ENCODE measurements around the gene MUCL3. TPM values are rescaled to one million over a fixed set of nuclear protein-coding genes. Genes with fewer than 3 reads are reported as not detected.

Gene MUCL3
- total and polyA plus RNA-seq, 10 of the 15 experiments (the other 5 are each of a cell fraction or from before 2014, with no cell fraction given) = 0.03 to 1.4 (median 0.61) TPM

GRCh38 chr6:30893001-30893591, 47.7 kb upstream of the MUCL3 start:
- Histone ChIP-seq H3K79me2 (ENCODE audit: control insufficient read depth, insufficient read depth, low read length) (no peaks in the 10 kb centered on the region), H3K27ac (ENCODE audit: control insufficient read depth, insufficient read depth) (no peak overlapping the region), H3K9me3 (replicated peaks; ENCODE audit: control insufficient read depth, insufficient read depth, low read length) (no peaks in the 10 kb centered on the region), H3K4me2 (ENCODE audit: control insufficient read depth, insufficient read depth) (no peak overlapping the region), H4K20me1 (ENCODE audit: control insufficient read depth, insufficient read depth) (no peaks in the 10 kb centered on the region), H2AFZ (ENCODE audit: control insufficient read depth, low read depth, low read length) (no peak overlapping the region), H3K9ac (ENCODE audit: control insufficient read depth, insufficient read depth, low read length) (no peak overlapping the region), H3K36me3 (ENCODE audit: control insufficient read depth in 2 of 2, insufficient read depth in 2 of 2, low read length in 1 of 2) (peaks cover 4 to 7% of the 10 kb centered on the region in 2 experiments; a peak in 3 of 4 replicates), H3K27me3 (replicated peaks in 1 of 2; ENCODE audit: control insufficient read depth in 2 of 2, insufficient read depth in 2 of 2, low read length in 1 of 2) (no peaks in the 10 kb centered on the region), H3K4me1 (ENCODE audit: control insufficient read depth, insufficient read depth, low read length) (no peaks in the 10 kb centered on the region), H3K4me3 (no peak overlapping the region)
- DNase-seq (ENCODE audit: low read depth, low spot score) (no peak), ATAC-seq (no peak), FAIRE-seq (no peak)
- in situ Hi-C loops (cut with MboI) = no loop called here
- ChIA-PET RAD21 (ENCODE audit: unreplicated experiment) (no interaction called here), SMC1A (ENCODE audit: uncharacterized antibody, unreplicated experiment) (no interaction called here), CTCF (no interaction called here), POLR2A (no interaction called here)
- 67% methylated on average over 16 of the region's 16 CpGs for WGBS (ENCODE audit: insufficient coverage, insufficient replicate concordance, low lambda C conversion rate, missing lambda C conversion rate)
- intact Hi-C loops (cut with micrococcal nuclease; ENCODE audit: unreplicated experiment) = no loop called here
- BruUV-seq (replicated peaks) = no TSS peak
- no peak for TF ChIP-seq HDGF (IDR thresholded peaks at IDR 0.05)
- TF ChIP-seq CBX5 (IDR thresholded peaks at IDR 0.05; ENCODE audit: low read depth) = no peak
- TF ChIP-seq MTA2 (IDR thresholded peaks at IDR 0.05; ENCODE audit: low read depth) = no peak
- TF ChIP-seq YY1 (IDR thresholded peaks at IDR 0.05; ENCODE audit: low read depth, low read length) = no peak
- no peak for TF ChIP-seq POLR2A (IDR thresholded peaks at IDR 0.05; ENCODE audit: low read depth, low read length)
- no peak for TF ChIP-seq ESRRA (IDR thresholded peaks at IDR 0.05; ENCODE audit: low read length)
- no peak for TF ChIP-seq ZBTB11 (CRISPR knock-in tag; IDR thresholded peaks at IDR 0.05)
- TF ChIP-seq RCOR1 (conservative IDR thresholded peaks at IDR 0.05; ENCODE audit: low read depth, low read length) = no peak
- TF ChIP-seq NR2F1 (conservative IDR thresholded peaks at IDR 0.05) = no peak
- no peak for TF ChIP-seq CBX3 (IDR thresholded peaks at IDR 0.05; ENCODE audit: borderline replicate concordance, low read depth)
